HCT116 (cell line): Measurements from ENCODE around the gene HES5. TPM values are rescaled to one million over a fixed set of nuclear protein-coding genes. Genes with fewer than 3 reads are reported as not detected.

Source experiments
- ATAC-seq: fragments of 200-7000 bp; cut with Tn5 transposase; 2 replicates; pipeline ENCODE4 v1.9.1; 2020; ENCODE audit warnings: mild to moderate bottlenecking, moderate library complexity
- BruUV-seq: library from RNA; stranded (reverse); fragments of 400-500 nt; replicated peaks from 2 replicates; lab custom pipeline; 2021; lab: Mats Ljungman, UMichigan
- CTCF ChIA-PET: fragments of 300-600 bp; sonication (Branson Sonifier 250); formaldehyde crosslinking; loops from one replicate; lab custom pipeline; 2021; ENCODE audit warnings: antibody characterized with exemption; lab: Charles Lee
- POLR2A ChIA-PET: fragments of 300-600, 350-600 bp; sonication (Branson Sonifier 250); formaldehyde crosslinking; loops from one replicate; lab custom pipeline; 2021; ENCODE audit warnings: antibody characterized with exemption; lab: Charles Lee
- RAD21 ChIA-PET, 2 experiments: fragments of 300-600 bp; sonication (Branson Sonifier 250); formaldehyde crosslinking; loops; one replicate each; lab custom pipeline; 2023; ENCODE audit warnings: low total read pairs in 2 of 2; ENCODE audit not compliant: uncharacterized antibody in 2 of 2, unreplicated experiment in 2 of 2, low non-redundant PET in 1 of 2; lab: Charles Lee
- DNase-seq: peaks from one replicate; pipeline ENCODE4 v3.0.0-alpha.2; 2010; ENCODE audit warnings: low read depth, low spot score
- H2AFZ ChIP-seq: fragments of 200-600 bp; shearing (Covaris generic), sonication (generic); 2 replicates; pipeline ENCODE4 v1.6.1; 2017; ENCODE audit warnings: low read depth, mixed run types, mixed read lengths, antibody characterized with exemption, low read length; ENCODE audit not compliant: poor library complexity, severe bottlenecking
- H3K27ac ChIP-seq: 2 replicates; pipeline ENCODE4 v1.5.1; 2012; ENCODE audit warnings: low read depth, low read length
- H3K27me3 ChIP-seq: fragments of 200-600 bp; sonication (generic); 2 replicates; pipeline ENCODE4 v1.6.1; 2016; ENCODE audit warnings: mixed run types, low read length, mixed read lengths; ENCODE audit not compliant: insufficient read depth
- H3K36me3 ChIP-seq, 2 experiments: fragments of 200-500 bp in 1 of 2; fragments of 200-600 bp in 1 of 2; sonication (Bioruptor generic) in 1 of 2; sonication (generic) in 1 of 2; 2 replicates each; pipeline versions ENCODE4 v1.5.1 to v1.6.1; 2014 to 2016; ENCODE audit warnings: low read length in 2 of 2, inconsistent platforms in 1 of 2, mixed read lengths in 1 of 2, mixed run types in 1 of 2; ENCODE audit not compliant: insufficient read depth in 2 of 2, control insufficient read depth in 1 of 2
- H3K4me1 ChIP-seq, 2 experiments: fragments of 200-600 bp in 1 of 2; sonication (generic) in 1 of 2; 2 replicates each; pipeline versions ENCODE4 v1.5.1 to v1.6.1; 2012 to 2017; ENCODE audit warnings: low read length in 2 of 2, inconsistent platforms in 1 of 2, mild to moderate bottlenecking in 1 of 2, mixed read lengths in 1 of 2, mixed run types in 1 of 2, moderate library complexity in 1 of 2; ENCODE audit not compliant: insufficient read depth in 2 of 2, control insufficient read depth in 1 of 2
- H3K4me2 ChIP-seq: fragments of 200-600 bp; sonication (generic); 2 replicates; pipeline ENCODE4 v1.6.1; 2017; ENCODE audit warnings: mixed run types, low read length, mixed read lengths
- H3K4me3 ChIP-seq, 2 experiments: fragments of 200-600 bp in 1 of 2; sonication (generic) in 1 of 2; replicated peaks in 1 of 2; 2 replicates each; pipeline ENCODE4 v1.5.1; 2011 to 2016; ENCODE audit warnings: low read length in 2 of 2, control low read depth in 1 of 2, low read depth in 1 of 2, mild to moderate bottlenecking in 1 of 2, mixed read lengths in 1 of 2, mixed run types in 1 of 2
- H3K79me2 ChIP-seq: fragments of 200-600 bp; sonication (generic); 2 replicates; pipeline ENCODE4 v1.6.1; 2017; ENCODE audit warnings: mild to moderate bottlenecking, mixed run types, low read length, moderate library complexity, mixed read lengths; ENCODE audit not compliant: insufficient read depth
- H3K9ac ChIP-seq: fragments of 200-600 bp; sonication (generic); 2 replicates; pipeline ENCODE4 v1.6.1; 2016; ENCODE audit warnings: low read length, mixed read lengths
- H3K9me2 ChIP-seq: fragments of 200-600 bp; sonication (generic), shearing (Covaris generic); 2 replicates; pipeline ENCODE4 v1.6.1; 2017; ENCODE audit warnings: mixed run types, mild to moderate bottlenecking, moderate library complexity; ENCODE audit not compliant: insufficient read depth
- H3K9me3 ChIP-seq, 2 experiments: fragments of 200-500 bp in 1 of 2; fragments of 200-600 bp in 1 of 2; sonication (Bioruptor generic) in 1 of 2; sonication (generic) in 1 of 2; 2 replicates each; pipeline ENCODE4 v1.6.1; 2014 to 2017; ENCODE audit warnings: low read length in 2 of 2, mixed read lengths in 2 of 2, inconsistent platforms in 1 of 2, low read depth in 1 of 2, mild to moderate bottlenecking in 1 of 2, mixed run types in 1 of 2, moderate library complexity in 1 of 2; ENCODE audit not compliant: control insufficient read depth in 1 of 2, insufficient read depth in 1 of 2
- H4K20me1 ChIP-seq: fragments of 200-600 bp; sonication (generic), shearing (Covaris generic); 2 replicates; pipeline ENCODE4 v1.6.1; 2017; ENCODE audit warnings: mixed run types, mild to moderate bottlenecking, moderate library complexity; ENCODE audit not compliant: insufficient read depth
- CBX3 ChIP-seq: IDR thresholded peaks from 2 replicates; pipeline ENCODE4 v1.6.1; 2012; ENCODE audit warnings: low read depth
- CEBPB ChIP-seq: IDR thresholded peaks from 2 replicates; pipeline ENCODE4 v1.6.1; 2012; ENCODE audit warnings: low read depth
- EGR1 ChIP-seq: IDR thresholded peaks from 2 replicates; pipeline ENCODE4 v1.6.1; 2012; ENCODE audit warnings: low read depth
- ELF1 ChIP-seq: IDR thresholded peaks from 2 replicates; pipeline ENCODE4 v1.6.1; 2012; ENCODE audit warnings: low read depth, borderline replicate concordance
- EZH2phosphoT487 ChIP-seq: fragments of 200-600 bp; IDR thresholded peaks from 2 replicates; pipeline ENCODE4 v1.6.1; 2018; ENCODE audit warnings: antibody characterized with exemption, borderline replicate concordance
- FOSL1 ChIP-seq: IDR thresholded peaks from 2 replicates; pipeline ENCODE4 v1.6.1; 2012; ENCODE audit warnings: low read depth
- JUND ChIP-seq: IDR thresholded peaks from 2 replicates; pipeline ENCODE4 v1.6.1; 2012
- REST ChIP-seq: IDR thresholded peaks from 2 replicates; pipeline ENCODE4 v1.6.1; 2012; ENCODE audit warnings: low read depth
- SIN3A ChIP-seq: IDR thresholded peaks from 2 replicates; pipeline ENCODE4 v1.6.1; 2012; ENCODE audit warnings: low read depth
- SP1 ChIP-seq: IDR thresholded peaks from 2 replicates; pipeline ENCODE4 v1.6.1; 2012; ENCODE audit warnings: low read depth
- SRF ChIP-seq: IDR thresholded peaks from 2 replicates; pipeline ENCODE4 v1.6.1; 2012; ENCODE audit warnings: low read depth
- ZFX ChIP-seq: fragments of 450-650 bp; IDR thresholded peaks from 2 replicates; pipeline ENCODE4 v1.6.1; 2017
- ZNF274 ChIP-seq: fragments of 200-500 bp; sonication (Bioruptor generic); IDR thresholded peaks from 2 replicates; pipeline ENCODE4 v1.6.1; 2014; ENCODE audit warnings: mild to moderate bottlenecking, low read depth, low read length, inconsistent platforms
- intact Hi-C: fragments of 100-400 bp; cut with micrococcal nuclease; formaldehyde crosslinking; loops from 2 replicates; pipeline ENCODE4 v1.10.0; 2022
- total RNA-seq: library from RNA; stranded (reverse); gene quantifications from one replicate; pipeline ENCODE4 v1.2.1, GENCODE V29; 2021; ENCODE audit not compliant: unreplicated experiment

HES5 gene
- total RNA-seq, 1 experiment from 2014 or later = not detected

GRCh38 chr1:2499986-2500596 is 30.0 kb downstream of the HES5 start:
- Histone ChIP-seq H3K79me2 (no peaks in the 10 kb centered on the region), H3K27me3 (no peaks in the 10 kb centered on the region), H3K9me2 (no peaks in the 10 kb centered on the region), H3K4me3 (no peak overlapping the region), H4K20me1 (no peaks in the 10 kb centered on the region), H3K9ac (no peak overlapping the region), H2AFZ (no peak overlapping the region), H3K9me3 (no peaks in the 10 kb centered on the region), H3K4me2 (no peak overlapping the region), H3K4me1 (no peaks in the 10 kb centered on the region; a peak in 1 of 4 replicates), H3K36me3 (no peaks in the 10 kb centered on the region), H3K27ac (no peak overlapping the region)
- ChIA-PET CTCF (no interaction called here), RAD21 (no interaction called here), POLR2A (no interaction called here)
- DNase-seq (no peak), ATAC-seq (no peak)
- intact Hi-C loops = no loop called here
- no peak for TF ChIP-seq REST
- TF ChIP-seq CBX3 = no peak
- no peak for TF ChIP-seq EGR1
- TF ChIP-seq ELF1 = no peak
- TF ChIP-seq SRF = no peak
- BruUV-seq = no TSS peak

- no peak overlapping the region for H3K27ac ChIP-seq
- BruUV-seq = no TSS peak
- CTCF ChIA-PET = no interaction called here
- H3K4me3 ChIP-seq = no peak overlapping the region
- DNase-seq (no peak), ATAC-seq (no peak)
- H3K27me3 ChIP-seq = no peaks in the 10 kb centered on the region
- RAD21 ChIA-PET = no interaction called here
- POLR2A ChIA-PET = no interaction called here
- no peak overlapping the region for H3K4me2 ChIP-seq
- H3K79me2 ChIP-seq = no peaks in the 10 kb centered on the region
- no peak overlapping the region for H2AFZ ChIP-seq
- H3K9me3 ChIP-seq = no peaks in the 10 kb centered on the region
- intact Hi-C loops = no loop called here
- H3K9me2 ChIP-seq = no peaks in the 10 kb centered on the region
- H4K20me1 ChIP-seq = no peaks in the 10 kb centered on the region
- H3K9ac ChIP-seq = no peak overlapping the region
- peaks cover 5% of the 10 kb centered on the region in 2 experiments; a peak in 3 of 4 replicates for H3K4me1 ChIP-seq
- H3K36me3 ChIP-seq = no peaks in the 10 kb centered on the region
- TF ChIP-seq JUND (no peak), FOSL1 (no peak), REST (no peak), CEBPB (no peak), ZFX (no peak), EGR1 (no peak), ZNF274 (no peak), SIN3A (no peak), SP1 (no peak), SRF (no peak), EZH2phosphoT487 (no peak)
Measured at GRCh38 chr1:2499260-2499659, 30.8 kb downstream of the HES5 start.
